Measurements from ENCODE around the gene SPCS3. TPM values are rescaled to one million over a fixed set of nuclear protein-coding genes. Genes with fewer than 3 reads are reported as not detected.
"Not testable (repeated sequence)": the region's sequence is repeated elsewhere in the genome, so short reads cannot be mapped to it uniquely, and the experiment has no call there.

SPCS3 gene
- total and polyA plus RNA-seq, 2 donors from 2014 or later = 28.7 to 131 TPM

GRCh38 chr4:176277162-176277904, 42.4 kb upstream of the SPCS3 start:
- no peaks in the 10 kb centered on the region for H3K4me1 ChIP-seq (ENCODE audit: control insufficient read depth in 2 of 3, insufficient read depth in 2 of 3, low read depth in 1 of 3, low read length in 3 of 3)
- FAIRE-seq (peak; percentile 30), DNase-seq (peak; percentile 40 to 71 (median 53))
- peak overlapping the region in 2 of 3 donors; percentile 33 to 42 for H3K4me3 ChIP-seq (ENCODE audit: low read length in 3 of 3)
- no peak overlapping the region for H3K9ac ChIP-seq (ENCODE audit: low read length in 3 of 3)
- no peaks in the 10 kb centered on the region for H3K36me3 ChIP-seq (ENCODE audit: control insufficient read depth in 2 of 3, insufficient read depth in 3 of 3, low read length in 3 of 3)
- intact Hi-C loops (cut with DNase I) = no loop called here
- TF ChIP-seq CTCF (IDR thresholded peaks at IDR 0.05; ENCODE audit: borderline replicate concordance, extremely low read depth, insufficient read depth) = peak; percentile 58
- peak overlapping the region in 1 of 2 donors; percentile 36 for H3K27ac ChIP-seq (ENCODE audit: low read depth in 2 of 2, low read length in 2 of 2)
- H3K27me3 ChIP-seq (ENCODE audit: control insufficient read depth, insufficient read depth, low read length) = no peaks in the 10 kb centered on the region
- H3K9me3 ChIP-seq (ENCODE audit: control insufficient read depth in 2 of 3, insufficient read depth in 1 of 3, low read length in 3 of 3) = no peaks in the 10 kb centered on the region

GRCh38 chr4:176279560-176279959, 40.2 kb upstream of the SPCS3 start:
- H3K9ac ChIP-seq (ENCODE audit: low read length in 3 of 3); DNase-seq; H3K4me3 ChIP-seq (ENCODE audit: low read length in 3 of 3); H3K27ac ChIP-seq (ENCODE audit: low read depth in 2 of 2, low read length in 2 of 2); H3K9me3 ChIP-seq (ENCODE audit: control insufficient read depth in 2 of 3, insufficient read depth in 1 of 3, low read length in 3 of 3); FAIRE-seq; H3K36me3 ChIP-seq (ENCODE audit: control insufficient read depth in 2 of 3, insufficient read depth in 3 of 3, low read length in 3 of 3); H3K27me3 ChIP-seq (ENCODE audit: control insufficient read depth, insufficient read depth, low read length); intact Hi-C loops (cut with DNase I); H3K4me1 ChIP-seq (ENCODE audit: control insufficient read depth in 2 of 3, insufficient read depth in 2 of 3, low read depth in 1 of 3, low read length in 3 of 3): not testable (repeated sequence)

- DNase-seq (no peak), FAIRE-seq (no peak)
- Histone ChIP-seq H3K27me3 (ENCODE audit: control insufficient read depth, insufficient read depth, low read length) (no peaks in the 10 kb centered on the region), H3K27ac (ENCODE audit: low read depth in 2 of 2, low read length in 2 of 2) (no peak overlapping the region), H3K9ac (ENCODE audit: low read length in 3 of 3) (no peak overlapping the region), H3K4me3 (ENCODE audit: low read length in 3 of 3) (no peak overlapping the region), H3K36me3 (ENCODE audit: control insufficient read depth in 2 of 3, insufficient read depth in 3 of 3, low read length in 3 of 3) (no peaks in the 10 kb centered on the region), H3K4me1 (ENCODE audit: control insufficient read depth in 2 of 3, insufficient read depth in 2 of 3, low read depth in 1 of 3, low read length in 3 of 3) (no peaks in the 10 kb centered on the region), H3K9me3 (ENCODE audit: control insufficient read depth in 2 of 3, insufficient read depth in 1 of 3, low read length in 3 of 3) (no peaks in the 10 kb centered on the region)
- TF ChIP-seq CTCF (IDR thresholded peaks at IDR 0.05; ENCODE audit: borderline replicate concordance, extremely low read depth, insufficient read depth) = no peak
- intact Hi-C loops (cut with DNase I) = no loop called here
Measured at GRCh38 chr4:176286728-176287127, 33.0 kb upstream of the SPCS3 start.

- no peaks in the 10 kb centered on the region for H3K9me3 ChIP-seq (ENCODE audit: control insufficient read depth in 2 of 3, insufficient read depth in 1 of 3, low read length in 3 of 3)
- TF ChIP-seq CTCF (IDR thresholded peaks at IDR 0.05; ENCODE audit: borderline replicate concordance, extremely low read depth, insufficient read depth) = no peak
- FAIRE-seq = no peak
- no peak for DNase-seq
- no peaks in the 10 kb centered on the region for H3K4me1 ChIP-seq (ENCODE audit: control insufficient read depth in 2 of 3, insufficient read depth in 2 of 3, low read depth in 1 of 3, low read length in 3 of 3)
- no peak overlapping the region for H3K9ac ChIP-seq (ENCODE audit: low read length in 3 of 3)
- no peak overlapping the region for H3K4me3 ChIP-seq (ENCODE audit: low read length in 3 of 3)
- H3K36me3 ChIP-seq (ENCODE audit: control insufficient read depth in 2 of 3, insufficient read depth in 3 of 3, low read length in 3 of 3) = no peaks in the 10 kb centered on the region
- H3K27ac ChIP-seq (ENCODE audit: low read depth in 2 of 2, low read length in 2 of 2) = no peak overlapping the region
- no peaks in the 10 kb centered on the region for H3K27me3 ChIP-seq (ENCODE audit: control insufficient read depth, insufficient read depth, low read length)
- intact Hi-C loops (cut with DNase I) = no loop called here
Measured at GRCh38 chr4:176287546-176287945, 32.2 kb upstream of the SPCS3 start.

Data from kidney (tissue), 14 donors.